Measurements from ENCODE around the gene CISD1. TPM values are rescaled to one million over a fixed set of nuclear protein-coding genes. Genes with fewer than 3 reads are reported as not detected.

The CISD1 gene
- total and polyA plus RNA-seq, 2 donors (not counting 3 experiments of a cell fraction or from before 2014, with no cell fraction given), result 25.5 to 53.0 TPM

GRCh38 chr10:58282615-58283014 lies 13.7 kb downstream of the CISD1 start:
- no peak overlapping the region for H2AFZ ChIP-seq (ENCODE audit: low read depth, low read length)
- H3K36me3 ChIP-seq (ENCODE audit: control insufficient read depth in 2 of 2, extremely low read depth in 1 of 2, insufficient read depth in 2 of 2, low read length in 2 of 2), result peaks cover 0 to 2% of the 10 kb centered on the region in 2 experiments
- CTCF ChIA-PET, result interaction anchor here (0.7 to 3.3 kb wide), 5 partner anchors 9 to 105 kb away, joined by 3 to 16 read pairs (median 4); partner anchors contain the start of genes CISD1, IPMK and TFAM
- H3K27me3 ChIP-seq (ENCODE audit: control insufficient read depth in 2 of 2, insufficient read depth in 2 of 2, low read length in 2 of 2), result no peaks in the 10 kb centered on the region
- FAIRE-seq (peak; percentile 92), DNase-seq (ENCODE audit: low read depth, low spot score) (peak; percentile 93)
- POLR2A ChIA-PET, result no interaction called here
- peak overlapping the region in 1 of 3 experiments; percentile 35 for H3K4me3 ChIP-seq (replicated peaks in 1 of 3; ENCODE audit: insufficient read depth in 1 of 3, low read depth in 1 of 3, low read length in 3 of 3)
- H3K9me1 ChIP-seq (replicated peaks; ENCODE audit: control insufficient read depth, extremely low read depth, insufficient read depth, low read length), result no peaks in the 10 kb centered on the region
- no peaks in the 10 kb centered on the region for H3K9me3 ChIP-seq (replicated peaks; ENCODE audit: control insufficient read depth, insufficient read depth, low read length)
- peak overlapping the region; percentile 32 for H3K9ac ChIP-seq (replicated peaks; ENCODE audit: extremely low read depth, insufficient read depth, low read length)
- peak overlapping the region; percentile 79 for H3K4me2 ChIP-seq (ENCODE audit: insufficient read depth, low read length)
- TF ChIP-seq MYC (IDR thresholded peaks at IDR 0.05; ENCODE audit: low read depth, low read length) (no peak), JUN (IDR thresholded peaks at IDR 0.05; ENCODE audit: borderline replicate concordance, insufficient read depth, insufficient read length, low read depth) (peak; percentile 85), GATA2 (IDR thresholded peaks at IDR 0.05; ENCODE audit: insufficient read depth, insufficient read length, low read depth, low read length) (peak; percentile 74), POLR2A (IDR thresholded peaks at IDR 0.05; ENCODE audit: low read depth, low read length) (no peak), POLR2AphosphoS5 (IDR thresholded peaks at IDR 0.05; ENCODE audit: insufficient read depth, low read depth, low read length) (peak; percentile 80), CTCF (IDR thresholded peaks at IDR 0.05; ENCODE audit: extremely low read depth in 1 of 2, insufficient read depth in 1 of 2, low read depth in 1 of 2, low read length in 2 of 2) (no peak), FOS (IDR thresholded peaks at IDR 0.05; ENCODE audit: borderline replicate concordance, insufficient read depth, low read length) (peak; percentile 81), EZH2 (IDR thresholded peaks at IDR 0.05; ENCODE audit: borderline replicate concordance, low read depth, low read length, severe bottlenecking) (no peak)
- TF ChIP-seq, protein P1, sequence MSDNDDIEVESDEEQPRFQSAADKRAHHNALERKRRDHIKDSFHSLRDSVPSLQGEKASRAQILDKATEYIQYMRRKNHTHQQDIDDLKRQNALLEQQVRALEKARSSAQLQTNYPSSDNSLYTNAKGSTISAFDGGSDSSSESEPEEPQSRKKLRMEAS (IDR thresholded peaks at IDR 0.05; ENCODE audit: insufficient read depth, insufficient read length), result no peak
- no TSS peak for BruUV-seq (replicated peaks)
- peaks cover 31% of the 10 kb centered on the region for H3K79me2 ChIP-seq (ENCODE audit: control insufficient read depth, insufficient read depth, low read length)
- no peaks in the 10 kb centered on the region for H4K20me1 ChIP-seq (replicated peaks; ENCODE audit: control insufficient read depth, extremely low read depth, insufficient read depth, low read length)
- H3K4me1 ChIP-seq (ENCODE audit: control insufficient read depth, extremely low read depth, insufficient read depth, low read length), result peaks cover 41% of the 10 kb centered on the region
- intact Hi-C loops (cut with micrococcal nuclease), result loop anchor here (1.0 kb wide), 3 partner anchors 8 to 45 kb away; partner anchors contain the start of gene CISD1
- dilution Hi-C loops (cut with MboI; ENCODE audit: extremely low pct_ligation_motif_present, low sequenced_read_pairs), result no loop called here
- H3K27ac ChIP-seq (ENCODE audit: insufficient read depth, low read depth, low read length), result peak overlapping the region; percentile 87
